Body of pancreas (tissue), 4 donors: ENCODE measurements around the gene THSD7A. TPM values are rescaled to one million over a fixed set of nuclear protein-coding genes. Genes with fewer than 3 reads are reported as not detected.

Source experiments
- ATAC-seq: fragments of 150-250 bp; one replicate; pipeline ENCODE4 v1.9.1; 2016
- DNase-seq, 4 donors: peaks; one replicate each; pipeline ENCODE4 v3.0.0-alpha.2; 2019
- H3K27ac ChIP-seq, 4 donors: fragments of 200-600 bp; sonication (generic); 1 replicate in 3 of 4; 2 replicates in 1 of 4; pipeline versions ENCODE4 v1.5.1 to v1.6.1; 2016 to 2019; ENCODE audit warnings: mild to moderate bottlenecking in 1 of 4, mixed read lengths in 1 of 4, moderate library complexity in 1 of 4
- H3K27me3 ChIP-seq, 2 donors: fragments of 200-600 bp; sonication (generic); one replicate each; pipeline ENCODE4 v1.6.0; 2016; ENCODE audit warnings: mild to moderate bottlenecking in 1 of 2
- H3K36me3 ChIP-seq, 2 donors: fragments of 200-600 bp; sonication (generic); replicated peaks in 1 of 2; 2 replicates each; pipeline ENCODE4 v1.5.1; 2016; ENCODE audit warnings: low read depth in 2 of 2; ENCODE audit not compliant: insufficient read depth in 1 of 2
- H3K4me1 ChIP-seq: fragments of 200-600 bp; sonication (generic); one replicate; pipeline ENCODE4 v1.6.0; 2016
- H3K4me3 ChIP-seq, 2 donors: fragments of 200-600 bp; sonication (generic); 1 replicate in 1 of 2; 2 replicates in 1 of 2; pipeline ENCODE4 v1.5.1; 2016 to 2019
- H3K9me3 ChIP-seq, 3 donors: fragments of 200-600 bp; sonication (generic); 1 replicate in 2 of 3; 2 replicates in 1 of 3; pipeline ENCODE4 v1.5.1; 2016
- POLR2A ChIP-seq, 3 donors: fragments of 450-650 bp; IDR thresholded peaks; one replicate each; pipeline ENCODE4 v1.6.1; 2016; ENCODE audit warnings: antibody characterized with exemption in 3 of 3, mild to moderate bottlenecking in 2 of 3
- WGBS, 2 donors: methylation state at CpG; one replicate each; pipeline ENCODE4 v1.1.5; 2017; 5-methylcytosine and 5-hydroxymethylcytosine counted together
- intact Hi-C: fragments of 100-400 bp; cut with DNase I; formaldehyde crosslinking; loops from one replicate; pipeline ENCODE4 v1.15.1; 2023
- total RNA-seq, 2 donors: library from RNA; depleted of rRNA; stranded (reverse); fragments of >200 nt; gene quantifications; one replicate each; pipeline ENCODE4 v1.1.0, GENCODE V29; 2016
- TF ChIP-seq, protein P1 (sequence below), 7 experiments: fragments of 450-650 bp in 4 of 7; fragments of 200-600 bp in 3 of 7; sonication (generic) in 3 of 7; IDR thresholded peaks; one replicate each; pipeline ENCODE4 v1.5.1; 2016 to 2019; ENCODE audit warnings: antibody characterized with exemption in 7 of 7

THSD7A gene
- total RNA-seq, 2 donors from 2014 or later, result 0.66 to 7.0 TPM

DNA sequence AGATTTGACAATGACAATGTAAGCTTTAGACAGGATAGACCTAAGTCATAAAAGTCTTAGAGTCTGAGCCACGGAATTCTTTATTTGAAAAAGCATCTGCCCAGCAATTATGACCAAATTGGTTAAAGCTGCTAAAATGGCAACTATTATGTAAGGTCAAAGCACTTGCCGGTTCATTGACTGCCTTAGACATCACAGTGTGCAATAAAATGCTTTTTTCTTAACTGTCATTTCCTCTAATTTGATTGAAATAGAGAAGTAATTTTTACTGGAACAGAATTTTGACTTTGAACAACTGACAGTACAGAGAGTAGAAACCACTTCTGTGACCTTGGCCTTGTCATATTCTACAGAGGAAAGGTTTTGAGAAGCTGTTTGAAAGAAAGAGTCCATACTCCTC is 142.9 kb downstream of the THSD7A start:
- intact Hi-C loops, result no loop called here
- H3K27ac ChIP-seq, result no peak overlapping the region
- DNase-seq (no peak), ATAC-seq (no peak)
- TF ChIP-seq, protein P1, sequence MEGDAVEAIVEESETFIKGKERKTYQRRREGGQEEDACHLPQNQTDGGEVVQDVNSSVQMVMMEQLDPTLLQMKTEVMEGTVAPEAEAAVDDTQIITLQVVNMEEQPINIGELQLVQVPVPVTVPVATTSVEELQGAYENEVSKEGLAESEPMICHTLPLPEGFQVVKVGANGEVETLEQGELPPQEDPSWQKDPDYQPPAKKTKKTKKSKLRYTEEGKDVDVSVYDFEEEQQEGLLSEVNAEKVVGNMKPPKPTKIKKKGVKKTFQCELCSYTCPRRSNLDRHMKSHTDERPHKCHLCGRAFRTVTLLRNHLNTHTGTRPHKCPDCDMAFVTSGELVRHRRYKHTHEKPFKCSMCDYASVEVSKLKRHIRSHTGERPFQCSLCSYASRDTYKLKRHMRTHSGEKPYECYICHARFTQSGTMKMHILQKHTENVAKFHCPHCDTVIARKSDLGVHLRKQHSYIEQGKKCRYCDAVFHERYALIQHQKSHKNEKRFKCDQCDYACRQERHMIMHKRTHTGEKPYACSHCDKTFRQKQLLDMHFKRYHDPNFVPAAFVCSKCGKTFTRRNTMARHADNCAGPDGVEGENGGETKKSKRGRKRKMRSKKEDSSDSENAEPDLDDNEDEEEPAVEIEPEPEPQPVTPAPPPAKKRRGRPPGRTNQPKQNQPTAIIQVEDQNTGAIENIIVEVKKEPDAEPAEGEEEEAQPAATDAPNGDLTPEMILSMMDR (IDR thresholded peaks at IDR 0.05), result no peak
- TF ChIP-seq POLR2A (IDR thresholded peaks at IDR 0.05), result no peak
- no peak overlapping the region for H3K4me3 ChIP-seq
- no peaks in the 10 kb centered on the region for H3K27me3 ChIP-seq
- WGBS, 2 donors, result 58 to 70% methylated on average over 2 of the region's 2 CpGs
- no peaks in the 10 kb centered on the region for H3K4me1 ChIP-seq
- no peaks in the 10 kb centered on the region for H3K9me3 ChIP-seq
- H3K36me3 ChIP-seq, result no peaks in the 10 kb centered on the region

DNA sequence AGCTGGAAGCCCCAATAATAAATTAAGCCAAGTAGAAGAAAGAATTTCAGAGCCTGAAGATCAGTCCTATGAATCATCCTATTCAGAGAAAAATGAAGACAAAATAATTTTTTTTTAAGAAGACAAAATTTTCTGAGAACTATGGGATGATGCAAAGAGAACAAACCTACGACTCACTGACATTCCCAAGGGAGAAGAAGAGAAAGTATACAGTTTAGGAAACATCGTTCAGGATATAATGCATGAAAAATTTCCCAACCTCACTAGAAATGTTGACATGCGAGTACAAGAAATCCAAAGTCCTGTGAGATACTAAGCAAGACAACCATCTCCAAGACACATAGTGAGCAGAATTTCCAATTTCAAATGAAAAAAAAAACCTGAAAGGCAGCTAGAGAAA is 150.5 kb downstream of the THSD7A start:
- no peaks in the 10 kb centered on the region for H3K9me3 ChIP-seq
- no peak overlapping the region for H3K27ac ChIP-seq
- 67 to 80% methylated on average over 3 of the region's 3 CpGs for WGBS, 2 donors
- H3K36me3 ChIP-seq, result no peaks in the 10 kb centered on the region
- DNase-seq (no peak), ATAC-seq (no peak)
- intact Hi-C loops, result no loop called here
- no peak for TF ChIP-seq POLR2A (IDR thresholded peaks at IDR 0.05)
- TF ChIP-seq, protein P1 (IDR thresholded peaks at IDR 0.05), result no peak
- H3K4me1 ChIP-seq, result no peaks in the 10 kb centered on the region
- H3K4me3 ChIP-seq, result no peak overlapping the region
- no peaks in the 10 kb centered on the region for H3K27me3 ChIP-seq

DNA sequence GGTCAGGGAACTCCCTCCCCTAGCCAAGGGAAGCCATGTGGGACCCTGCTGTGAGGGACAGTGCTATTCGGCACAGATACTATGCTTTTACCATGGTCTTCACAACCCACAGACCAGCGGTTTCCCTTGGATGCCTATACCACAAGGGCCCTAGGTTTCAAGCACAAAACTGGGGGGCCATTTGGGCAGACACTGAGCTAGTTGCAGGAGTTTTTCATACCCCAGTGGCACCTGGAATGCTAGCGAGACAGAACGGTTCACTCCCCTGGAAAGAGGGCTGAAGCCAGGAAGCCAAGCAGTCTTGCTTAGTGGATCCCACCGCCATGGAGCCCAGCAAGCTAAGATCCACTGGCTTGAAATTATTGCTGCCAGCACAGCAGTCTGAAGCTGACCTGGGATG is 156.8 kb downstream of the THSD7A start:
- intact Hi-C loops, result no loop called here

DNA sequence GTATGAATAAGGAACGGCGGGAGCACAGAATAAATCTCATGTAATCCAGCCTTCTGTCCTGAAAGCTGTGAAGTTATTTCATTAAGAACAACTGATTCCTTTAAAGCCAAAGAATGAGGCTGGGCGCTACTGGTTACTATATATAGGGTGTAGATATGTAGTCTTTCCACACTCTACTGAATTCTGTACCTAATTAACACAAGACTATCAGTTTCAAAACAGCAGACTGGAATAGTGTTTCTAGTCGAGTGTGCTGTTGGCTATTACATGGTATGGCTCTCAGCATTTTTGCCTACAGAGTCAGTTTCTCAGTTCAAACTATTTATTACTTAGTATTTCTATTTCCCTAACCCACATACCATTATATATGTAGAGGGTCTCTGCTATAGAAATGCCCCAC is 163.3 kb downstream of the THSD7A start:
- intact Hi-C loops, result no loop called here
- Histone ChIP-seq H3K4me3 (no peak overlapping the region), H3K27ac (no peak overlapping the region), H3K4me1 (no peaks in the 10 kb centered on the region), H3K9me3 (no peaks in the 10 kb centered on the region), H3K36me3 (no peaks in the 10 kb centered on the region), H3K27me3 (no peaks in the 10 kb centered on the region)
- WGBS, 2 donors, result 74 to 84% methylated on average over 4 of the region's 4 CpGs
- ATAC-seq, result no peak
- TF ChIP-seq POLR2A (IDR thresholded peaks at IDR 0.05), result no peak
- no peak for DNase-seq

More for the DNA sequence above, 156.8 kb downstream of the THSD7A start:
- H3K27ac ChIP-seq, result no peak overlapping the region
- no peak for TF ChIP-seq POLR2A (IDR thresholded peaks at IDR 0.05)
- TF ChIP-seq, protein P1 (IDR thresholded peaks at IDR 0.05), result no peak
- no peak overlapping the region for H3K4me3 ChIP-seq
- no peaks in the 10 kb centered on the region for H3K27me3 ChIP-seq
- no peaks in the 10 kb centered on the region for H3K9me3 ChIP-seq
- 75 to 82% methylated on average over 5 of the region's 5 CpGs for WGBS, 2 donors
- ATAC-seq (no peak), DNase-seq (no peak)
- no peaks in the 10 kb centered on the region for H3K36me3 ChIP-seq
- no peaks in the 10 kb centered on the region for H3K4me1 ChIP-seq

DNA sequence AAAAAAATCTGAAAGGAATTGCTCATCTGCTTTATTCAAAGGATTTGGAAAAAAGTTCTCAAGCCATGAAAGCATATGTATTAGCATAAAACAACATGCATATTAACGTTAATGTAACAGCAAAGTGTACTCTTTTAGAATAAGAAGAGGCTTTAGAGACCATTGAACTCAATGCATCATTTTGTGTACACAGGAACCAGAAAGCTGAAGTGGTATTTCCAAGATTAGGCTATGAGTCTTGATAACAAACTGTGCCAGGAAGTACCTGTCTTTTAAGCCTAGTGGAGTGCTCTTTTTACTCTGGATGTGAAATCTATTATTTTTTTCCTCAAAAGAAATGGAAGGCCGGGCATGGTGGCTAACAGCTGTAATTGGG is 164.2 kb downstream of the THSD7A start:
- no peaks in the 10 kb centered on the region for H3K4me1 ChIP-seq
- TF ChIP-seq, protein P1 (IDR thresholded peaks at IDR 0.05), result no peak
- no peak for TF ChIP-seq POLR2A (IDR thresholded peaks at IDR 0.05)
- no peak overlapping the region for H3K27ac ChIP-seq
- no peak for DNase-seq
- ATAC-seq, result no peak
- H3K9me3 ChIP-seq, result no peaks in the 10 kb centered on the region
- no peaks in the 10 kb centered on the region for H3K36me3 ChIP-seq
- H3K4me3 ChIP-seq, result no peak overlapping the region
- WGBS, 2 donors, result 47 to 64% methylated on average over 2 of the region's 2 CpGs
- intact Hi-C loops, result no loop called here
- no peaks in the 10 kb centered on the region for H3K27me3 ChIP-seq
